GM12891 (cell line): ENCODE measurements around the gene GIGYF2.
"Not testable (repeated sequence)": the region's sequence is repeated elsewhere in the genome, so short reads cannot be mapped to it uniquely, and the experiment has no call there.

ENCODE experiments used
- DNase-seq: peaks from one replicate; pipeline ENCODE4 v3.0.0; 2011; ENCODE audit warnings: low spot score; ENCODE audit not compliant: insufficient read length
- FAIRE-seq: peaks from 2 replicates; lab custom pipeline; 2011; peaks lifted over from hg19 to GRCh38; lab: Jason Lieb, UNC
- PAX5 ChIP-seq: IDR thresholded peaks from 2 replicates; pipeline ENCODE4 v1.6.1; 2011; ENCODE audit warnings: low read length, moderate library complexity, mild to moderate bottlenecking; ENCODE audit not compliant: insufficient read depth, severe bottlenecking
- POLR2A ChIP-seq: IDR thresholded peaks from 2 replicates; pipeline ENCODE4 v1.6.1; 2011; ENCODE audit warnings: low read depth, low read length, control low read depth
- POLR2AphosphoS5 ChIP-seq: IDR thresholded peaks from 2 replicates; pipeline ENCODE4 v1.6.1; 2011; ENCODE audit warnings: low read depth, low read length, control low read depth
- POU2F2 ChIP-seq: IDR thresholded peaks from 2 replicates; pipeline ENCODE4 v1.6.1; 2011; ENCODE audit warnings: low read depth, mild to moderate bottlenecking, control low read depth, low read length, moderate library complexity
- SPI1 ChIP-seq: IDR thresholded peaks from 2 replicates; pipeline ENCODE4 v1.6.1; 2011; ENCODE audit warnings: low read depth, low read length, control low read depth
- TAF1 ChIP-seq: IDR thresholded peaks from 2 replicates; pipeline ENCODE4 v1.6.1; 2011; ENCODE audit warnings: low read depth, low read length, control low read depth

The GIGYF2 gene

DNA sequence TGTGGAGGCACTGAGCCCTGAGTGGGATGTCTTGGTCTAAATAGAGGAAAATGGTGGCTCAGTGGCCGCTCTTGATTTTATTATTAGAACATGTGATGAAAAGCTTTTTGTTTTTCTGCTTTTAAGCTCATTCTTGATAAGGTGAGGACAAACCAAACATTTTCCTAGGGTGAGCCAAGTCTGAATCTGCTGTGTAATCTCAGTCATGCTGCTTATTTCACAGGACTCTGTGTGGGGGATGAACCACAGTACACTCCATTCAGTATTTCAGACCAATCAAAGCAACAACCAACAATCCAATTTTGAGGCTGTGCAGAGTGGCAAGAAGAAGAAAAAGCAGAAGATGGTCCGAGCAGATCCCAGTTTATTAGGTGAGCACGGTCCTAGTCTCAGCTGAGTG, 152.9 kb downstream of the GIGYF2 start:
- TF ChIP-seq PAX5 = no peak
- TF ChIP-seq TAF1 = no peak
- TF ChIP-seq SPI1 = no peak
- no peak for TF ChIP-seq POLR2A
- no peak for TF ChIP-seq POU2F2
- no peak for TF ChIP-seq POLR2AphosphoS5
- DNase-seq (no peak), FAIRE-seq (no peak)

DNA sequence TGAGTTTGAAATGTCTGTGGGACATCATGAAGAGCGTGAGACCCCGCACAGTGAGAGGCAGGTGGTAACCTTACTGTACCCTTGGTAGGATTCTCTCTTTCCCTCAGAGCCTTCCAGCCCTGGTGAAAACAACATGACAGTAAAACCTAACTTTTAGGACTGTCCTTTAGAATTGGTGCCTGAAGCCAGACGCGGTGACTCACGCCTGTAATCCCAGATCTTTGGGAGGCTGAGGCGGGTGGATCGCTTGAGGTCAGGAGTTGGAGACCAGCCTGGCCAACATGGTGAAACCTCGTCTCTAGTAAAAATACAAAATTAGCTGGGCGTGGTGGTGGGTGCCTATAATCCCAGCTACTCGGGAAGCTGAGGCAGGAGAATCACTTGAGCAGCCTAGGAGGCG, 154.9 kb downstream of the GIGYF2 start:
- not testable (repeated sequence) for FAIRE-seq, DNase-seq

- DNase-seq = no peak
- no peak for FAIRE-seq
- TF ChIP-seq POLR2A (no peak), PAX5 (no peak), SPI1 (no peak), POU2F2 (no peak), POLR2AphosphoS5 (no peak), TAF1 (no peak)
Observed at GRCh38 chr2:232852676-232853075, 155.5 kb downstream of the GIGYF2 start.

DNA sequence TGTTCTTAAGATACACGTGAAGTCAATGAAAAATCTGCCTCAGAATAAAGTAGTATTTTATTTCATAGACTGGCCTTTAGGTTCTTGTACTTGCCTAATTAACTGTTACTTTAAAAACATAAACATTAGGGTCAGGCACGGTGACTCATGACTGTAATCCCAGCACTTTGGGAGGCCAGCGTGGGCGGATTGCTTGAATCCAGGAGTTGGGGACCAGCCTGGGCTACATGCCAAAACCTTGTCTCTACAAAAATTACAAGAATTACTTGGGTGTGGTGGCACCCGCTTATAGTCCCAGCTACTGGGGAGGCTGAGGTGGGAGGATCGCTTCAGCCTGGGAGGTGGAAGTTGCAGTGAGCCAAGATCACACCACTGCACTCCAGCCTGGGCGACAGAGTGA, 157.0 kb downstream of the GIGYF2 start:
- TF ChIP-seq POLR2AphosphoS5 (no peak), SPI1 (no peak), POU2F2 (no peak), POLR2A (no peak), PAX5 (no peak), TAF1 (no peak)
- FAIRE-seq (no peak), DNase-seq (no peak)

- TF ChIP-seq POLR2AphosphoS5 (no peak), SPI1 (no peak), TAF1 (no peak), POLR2A (no peak)
- DNase-seq (no peak), FAIRE-seq (no peak)
Observed at GRCh38 chr2:232857158-232857563, 160.0 kb downstream of the GIGYF2 start.

DNA sequence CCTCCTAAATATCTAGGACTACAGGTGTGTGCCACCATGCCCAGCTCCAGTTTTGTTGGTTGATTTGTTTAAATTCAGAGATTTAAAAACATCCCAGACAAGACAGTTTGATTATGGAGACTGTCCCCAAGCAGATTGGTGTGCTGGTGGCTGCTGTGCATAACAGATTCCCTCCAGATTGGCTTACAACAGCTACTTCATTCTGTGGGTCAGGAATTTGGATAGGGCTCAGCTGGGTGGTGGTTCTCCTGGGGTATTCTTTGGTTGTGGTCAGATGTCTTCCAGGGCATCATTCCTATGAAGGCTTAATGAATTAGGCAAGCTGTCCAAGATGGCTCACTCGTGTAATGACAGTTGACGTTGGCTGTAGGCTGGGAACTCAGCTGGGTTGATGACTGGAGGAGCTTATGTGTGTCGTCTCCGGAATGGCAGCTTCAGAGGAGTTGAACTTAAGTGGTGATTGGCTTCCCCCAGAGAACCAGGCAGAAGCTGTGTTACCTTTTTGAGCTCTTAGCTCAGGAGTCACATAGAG, 162.3 kb downstream of the GIGYF2 start:
- DNase-seq = no peak
- FAIRE-seq = no peak
- no peak for TF ChIP-seq POU2F2

- FAIRE-seq (no peak), DNase-seq (no peak)
- TF ChIP-seq POLR2A (no peak), SPI1 (no peak), TAF1 (no peak)
Observed at GRCh38 chr2:232860593-232861241, 163.6 kb downstream of the GIGYF2 start.

DNA sequence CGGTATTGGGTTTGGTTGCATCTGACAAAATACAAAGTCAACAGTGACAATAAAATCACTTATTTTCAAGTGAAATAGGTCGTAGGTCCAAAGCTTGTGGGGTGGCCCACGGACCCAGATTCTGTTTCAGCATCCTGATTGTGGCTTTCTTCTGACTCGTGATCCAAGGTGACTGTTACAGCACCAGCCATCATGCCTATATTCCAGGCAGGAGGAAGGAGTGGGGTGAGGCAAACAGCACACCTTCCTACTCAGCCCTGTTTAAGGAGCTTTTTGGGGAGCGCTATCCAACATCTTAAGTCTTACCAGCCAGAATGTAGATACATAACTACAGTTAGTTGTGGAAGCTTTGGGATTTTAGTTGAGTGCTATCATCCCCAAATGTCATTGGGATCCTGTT, 164.2 kb downstream of the GIGYF2 start:
- no peak for TF ChIP-seq PAX5
- TF ChIP-seq POLR2AphosphoS5 = no peak
- TF ChIP-seq TAF1 = no peak
- TF ChIP-seq SPI1 = no peak
- no peak for TF ChIP-seq POLR2A
- TF ChIP-seq POU2F2 = no peak
- FAIRE-seq (no peak), DNase-seq (no peak)

DNA sequence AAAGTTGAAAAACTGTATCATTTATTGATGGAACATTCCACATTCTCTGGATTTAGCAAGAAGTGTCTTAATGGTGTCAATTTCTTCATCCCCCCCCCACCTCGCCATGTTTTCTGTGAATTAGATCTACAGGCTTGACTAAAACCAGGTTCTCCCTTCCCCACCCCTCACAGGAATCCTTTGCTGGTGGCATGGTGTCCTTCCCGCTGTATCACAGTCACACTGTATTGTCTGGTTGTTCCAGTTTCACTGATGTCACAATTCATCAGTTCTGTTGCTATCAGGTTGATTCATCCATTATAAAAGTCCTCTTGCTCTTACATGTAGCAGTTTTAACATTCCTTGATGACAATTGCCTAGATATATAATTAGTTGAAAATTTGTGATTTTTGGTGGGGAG, 166.9 kb downstream of the GIGYF2 start:
- FAIRE-seq (no peak), DNase-seq (no peak)
- TF ChIP-seq POU2F2 (no peak), POLR2A (no peak), PAX5 (no peak), SPI1 (no peak), POLR2AphosphoS5 (no peak), TAF1 (no peak)

GRCh38 chr2:232865165-232865564, 168.0 kb downstream of the GIGYF2 start:
- DNase-seq = no peak
- TF ChIP-seq PAX5 (no peak), POU2F2 (no peak), SPI1 (no peak), POLR2A (no peak), TAF1 (no peak), POLR2AphosphoS5 (no peak)
- FAIRE-seq = no peak

- DNase-seq = no peak
- no peak for FAIRE-seq
- TF ChIP-seq TAF1 (no peak), POLR2AphosphoS5 (no peak), PAX5 (no peak), SPI1 (no peak), POU2F2 (no peak), POLR2A (no peak)
Observed at GRCh38 chr2:232866104-232866503, 169.0 kb downstream of the GIGYF2 start.
